AG10803 (cell line): ENCODE data around the gene LRRC37B.
A peak's percentile ranks its signal among the peaks of the same experiment; 100 is the strongest.
"Not testable (repeated sequence)": the region's sequence is repeated elsewhere in the genome, so short reads cannot be mapped to it uniquely, and the experiment has no call there.

Experiments
- DNase-seq: peaks from one replicate; pipeline ENCODE4 v3.0.0; 2010; ENCODE audit warnings: low read depth
- H3K4me3 ChIP-seq: 2 replicates; pipeline ENCODE4 v1.5.1; 2011; ENCODE audit warnings: mild to moderate bottlenecking, low read length, control low read depth
- CTCF ChIP-seq: conservative IDR thresholded peaks from 2 replicates; pipeline ENCODE4 v1.5.1; 2011; ENCODE audit warnings: mild to moderate bottlenecking, low read length, control low read depth, inconsistent platforms

Gene LRRC37B

GRCh38 chr17:32009262-32009542 is 2.0 kb downstream of the LRRC37B start:
- no peak for DNase-seq
- H3K4me3 ChIP-seq, result no peak overlapping the region; the same call in 1 of the 2 replicates
- TF ChIP-seq CTCF, result no peak

GRCh38 chr17:32010114-32010513 is 2.9 kb downstream of the LRRC37B start:
- DNase-seq, result no peak
- no peak for TF ChIP-seq CTCF
- H3K4me3 ChIP-seq, result no peak overlapping the region

- no peak overlapping the region for H3K4me3 ChIP-seq
- TF ChIP-seq CTCF, result no peak
- no peak for DNase-seq
Measured at GRCh38 chr17:32015245-32016013, 8.2 kb downstream of the LRRC37B start.

- no peak overlapping the region for H3K4me3 ChIP-seq
- TF ChIP-seq CTCF, result no peak
- DNase-seq, result no peak
Measured at GRCh38 chr17:32016231-32016630, 9.0 kb downstream of the LRRC37B start.

- no peak for DNase-seq
Measured at GRCh38 chr17:32019228-32019627, 12.0 kb downstream of the LRRC37B start.

GRCh38 chr17:32020943-32021614 is 13.9 kb downstream of the LRRC37B start:
- TF ChIP-seq CTCF, result no peak
- DNase-seq, result peak; percentile 23
- H3K4me3 ChIP-seq, result no peak overlapping the region

More at GRCh38 chr17:32019228-32019627, 12.0 kb downstream of the LRRC37B start:
- no peak overlapping the region for H3K4me3 ChIP-seq
- no peak for TF ChIP-seq CTCF

- no peak for DNase-seq
- TF ChIP-seq CTCF, result no peak
- no peak overlapping the region for H3K4me3 ChIP-seq
Measured at GRCh38 chr17:32021615-32021955, 14.4 kb downstream of the LRRC37B start.

GRCh38 chr17:32022554-32022953 is 15.4 kb downstream of the LRRC37B start:
- H3K4me3 ChIP-seq, DNase-seq: not testable (repeated sequence)

- DNase-seq, result not testable (repeated sequence)
Measured at GRCh38 chr17:32027271-32027670, 20.1 kb downstream of the LRRC37B start.

More at GRCh38 chr17:32027271-32027670, 20.1 kb downstream of the LRRC37B start:
- not testable (repeated sequence) for H3K4me3 ChIP-seq
